HG03064 (cell line): ENCODE results near the gene NCBP3.
"Not testable (repeated sequence)": the region's sequence is repeated elsewhere in the genome, so short reads cannot be mapped to it uniquely, and the experiment has no call there.

Experiments used
- ATAC-seq: cut with Tn5 transposase; IDR thresholded peaks from one replicate; pipeline ENCODE4 v1.9.1; 2021; ENCODE audit warnings: low read depth; ENCODE audit not compliant: unreplicated experiment

Gene NCBP3

GRCh38 chr17:3880983-3881382 is 34.9 kb upstream of the NCBP3 start:
- ATAC-seq, result no peak

DNA sequence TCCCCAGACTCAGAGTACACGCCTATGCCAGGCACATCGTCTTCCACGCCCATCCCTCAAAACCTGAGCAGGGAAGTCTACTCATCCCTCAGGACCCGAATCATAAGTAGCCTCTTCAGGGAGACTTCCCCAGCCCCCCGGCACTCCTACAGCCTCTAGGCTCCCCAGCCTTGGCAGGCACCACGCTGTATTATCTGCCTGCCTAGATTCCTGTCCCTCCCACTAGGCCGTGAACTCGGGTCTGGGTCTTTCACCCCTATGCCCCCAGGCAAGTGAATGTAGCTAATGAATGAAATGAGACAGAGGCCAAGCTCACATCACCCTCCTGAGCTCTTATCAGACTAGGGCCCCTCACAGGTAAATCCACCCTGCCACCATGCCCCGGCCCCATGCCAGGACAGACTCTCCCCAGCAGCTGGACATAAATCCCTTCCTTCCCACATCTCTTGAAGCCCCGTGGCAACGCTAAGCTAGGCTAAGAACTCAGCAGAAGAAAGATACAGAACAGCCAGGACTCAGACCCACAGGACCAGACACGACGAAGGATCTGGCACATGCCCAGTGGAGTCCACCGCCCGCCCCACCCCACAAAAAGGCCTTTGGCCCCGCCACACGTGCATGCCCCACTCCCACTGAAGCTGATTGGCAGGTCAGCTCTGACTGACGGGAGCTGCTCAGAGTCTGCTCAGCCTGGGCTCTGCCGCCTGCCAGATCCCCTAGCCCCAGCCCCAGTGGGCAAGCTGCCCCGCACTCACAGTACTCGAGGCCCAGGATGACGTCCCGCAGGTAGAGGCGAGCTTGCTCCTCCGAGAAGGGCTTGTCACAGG is 33.8 kb upstream of the NCBP3 start:
- no peak for ATAC-seq

- ATAC-seq, result no peak
Measured at GRCh38 chr17:3879186-3879585, 33.1 kb upstream of the NCBP3 start.

GRCh38 chr17:3877220-3877619 is 31.2 kb upstream of the NCBP3 start:
- ATAC-seq, result no peak

- no peak for ATAC-seq
Measured at GRCh38 chr17:3875317-3875716, 29.3 kb upstream of the NCBP3 start.

GRCh38 chr17:3873862-3874261 is 27.8 kb upstream of the NCBP3 start:
- no peak for ATAC-seq

- no peak for ATAC-seq
Measured at GRCh38 chr17:3870871-3871306, 24.8 kb upstream of the NCBP3 start.

DNA sequence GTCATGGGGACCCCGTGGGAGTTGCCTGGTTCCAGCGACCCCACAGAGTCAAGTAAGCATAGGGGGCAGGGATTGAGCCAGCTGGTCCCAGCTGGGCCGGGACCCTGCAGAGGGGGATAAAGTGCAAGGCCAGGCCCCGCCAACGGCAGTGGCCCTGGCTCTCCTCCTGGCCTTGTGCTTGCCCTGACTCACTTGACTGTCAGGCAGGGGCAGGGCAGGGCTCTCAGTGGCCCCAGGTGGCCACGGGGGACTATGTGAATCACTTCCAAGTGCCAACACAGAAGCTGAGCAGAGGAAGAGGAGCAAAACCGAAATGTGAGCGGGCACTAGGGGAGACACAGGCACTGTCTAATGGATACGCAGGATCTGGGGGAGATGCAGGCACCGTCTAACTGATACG is 21.6 kb upstream of the NCBP3 start:
- ATAC-seq, result no peak

DNA sequence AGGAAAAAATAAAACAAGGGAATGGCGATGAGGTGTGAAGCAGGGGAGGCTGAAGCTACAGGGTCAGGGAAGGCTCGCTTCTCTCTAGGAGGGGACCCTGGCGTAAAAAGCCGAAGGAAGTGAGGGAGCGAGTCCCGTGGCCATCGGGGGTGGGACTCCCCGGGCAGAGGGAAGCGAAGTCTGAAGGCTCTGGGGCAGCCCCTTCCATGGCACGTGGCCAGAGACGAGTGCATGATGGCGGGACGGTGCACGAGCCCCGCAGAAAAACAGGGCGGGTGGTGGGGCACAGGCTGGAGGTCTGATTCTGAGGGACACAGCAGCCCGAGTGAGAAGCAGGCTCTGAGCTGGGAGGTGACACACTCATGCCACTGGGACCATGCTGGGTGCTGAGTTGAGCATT is 21.1 kb upstream of the NCBP3 start:
- ATAC-seq, result no peak

- no peak for ATAC-seq
Measured at GRCh38 chr17:3866276-3866675, 20.2 kb upstream of the NCBP3 start.

- no peak for ATAC-seq
Measured at GRCh38 chr17:3865176-3865575, 19.1 kb upstream of the NCBP3 start.

- no peak for ATAC-seq
Measured at GRCh38 chr17:3864534-3864933, 18.5 kb upstream of the NCBP3 start.

- ATAC-seq, result no peak
Measured at GRCh38 chr17:3861761-3862681, 16.0 kb upstream of the NCBP3 start.

- no peak for ATAC-seq
Measured at GRCh38 chr17:3860939-3861700, 15.1 kb upstream of the NCBP3 start.

GRCh38 chr17:3859940-3860339 is 13.9 kb upstream of the NCBP3 start:
- ATAC-seq, result no peak

GRCh38 chr17:3857261-3858105 is 11.4 kb upstream of the NCBP3 start:
- ATAC-seq, result no peak

DNA sequence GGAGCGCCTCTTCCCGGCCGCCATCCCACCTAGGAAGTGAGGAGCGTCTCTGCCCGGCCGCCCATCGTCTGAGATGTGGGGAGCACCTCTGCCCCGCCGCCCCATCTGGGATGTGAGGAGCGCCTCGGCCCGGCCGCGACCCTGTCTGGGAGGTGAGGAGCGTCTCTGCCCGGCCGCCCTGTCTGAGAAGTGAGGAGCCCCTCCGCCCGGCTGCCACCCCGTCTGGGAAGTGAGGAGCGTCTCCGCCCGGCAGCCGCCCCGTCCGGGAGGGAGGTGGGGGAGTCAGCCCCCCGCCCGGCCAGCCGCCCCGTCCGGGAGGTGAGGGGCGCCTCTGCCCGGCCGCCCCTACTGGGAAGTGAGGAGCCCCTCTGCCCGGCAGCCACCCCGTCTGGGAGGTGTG is 8.2 kb upstream of the NCBP3 start:
- not testable (repeated sequence) for ATAC-seq

DNA sequence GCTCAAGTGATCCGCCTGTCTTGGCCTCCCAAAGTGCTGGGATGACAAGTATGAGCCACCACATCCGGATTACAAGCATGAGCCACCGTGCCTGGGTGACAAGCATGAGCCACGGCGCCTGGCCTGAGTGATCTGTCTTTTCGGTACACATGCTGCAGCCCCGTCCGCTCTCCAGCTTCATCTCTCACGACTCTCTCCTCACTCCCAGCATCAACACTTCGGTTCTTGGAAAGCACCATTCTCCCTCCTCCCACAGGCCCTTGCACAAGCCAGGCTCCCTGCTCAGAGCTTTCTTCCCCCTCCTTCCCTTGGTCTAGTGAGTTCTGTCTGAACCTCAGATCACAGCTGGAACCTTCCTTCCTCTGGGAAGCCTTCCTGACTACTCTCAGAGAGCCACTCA is 6.5 kb upstream of the NCBP3 start:
- ATAC-seq, result no peak

DNA sequence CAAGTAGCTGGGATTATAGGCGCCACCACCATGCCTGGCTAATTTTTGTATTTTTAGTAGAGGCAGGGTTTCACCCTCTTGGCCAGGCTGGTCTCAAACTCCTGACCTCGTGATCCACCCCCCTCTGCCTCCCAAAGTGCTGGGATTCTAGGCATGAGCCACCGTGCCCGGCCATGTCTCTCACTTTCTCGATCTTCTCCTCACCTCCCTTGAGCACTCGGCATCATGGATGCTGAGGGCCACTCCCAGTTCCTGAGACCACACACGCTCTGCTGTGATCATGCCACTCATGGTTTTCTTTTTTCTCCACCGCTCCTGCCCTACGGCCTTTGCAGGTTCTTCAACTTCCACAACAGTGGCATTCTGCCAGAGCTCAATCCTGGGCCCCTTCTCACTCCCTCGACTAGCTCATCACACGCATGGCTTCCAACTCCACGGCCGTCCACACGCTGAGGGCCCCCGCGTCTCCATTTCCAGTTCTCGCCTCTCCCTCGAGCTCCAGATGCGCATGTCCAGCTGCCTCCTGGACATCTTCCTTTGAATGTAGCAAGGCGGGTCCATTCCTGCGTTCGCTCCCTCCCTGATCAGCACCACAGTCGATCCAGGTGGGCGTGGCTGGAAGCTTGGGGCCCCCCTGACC is 5.5 kb upstream of the NCBP3 start:
- ATAC-seq, result no peak
